Breast epithelium (tissue), 3 donors: ENCODE measurements around the gene GPR183.

Source experiments
- CTCF ChIP-seq, 3 donors: fragments of 450-650 bp; IDR thresholded peaks; one replicate each; pipeline ENCODE4 v1.5.1; 2016 to 2017; ENCODE audit warnings: antibody characterized with exemption in 3 of 3, mild to moderate bottlenecking in 3 of 3, moderate library complexity in 3 of 3
- POLR2A ChIP-seq: fragments of 450-650 bp; IDR thresholded peaks from one replicate; pipeline ENCODE4 v1.6.1; 2016; ENCODE audit warnings: antibody characterized with exemption, mild to moderate bottlenecking, moderate library complexity

DNA sequence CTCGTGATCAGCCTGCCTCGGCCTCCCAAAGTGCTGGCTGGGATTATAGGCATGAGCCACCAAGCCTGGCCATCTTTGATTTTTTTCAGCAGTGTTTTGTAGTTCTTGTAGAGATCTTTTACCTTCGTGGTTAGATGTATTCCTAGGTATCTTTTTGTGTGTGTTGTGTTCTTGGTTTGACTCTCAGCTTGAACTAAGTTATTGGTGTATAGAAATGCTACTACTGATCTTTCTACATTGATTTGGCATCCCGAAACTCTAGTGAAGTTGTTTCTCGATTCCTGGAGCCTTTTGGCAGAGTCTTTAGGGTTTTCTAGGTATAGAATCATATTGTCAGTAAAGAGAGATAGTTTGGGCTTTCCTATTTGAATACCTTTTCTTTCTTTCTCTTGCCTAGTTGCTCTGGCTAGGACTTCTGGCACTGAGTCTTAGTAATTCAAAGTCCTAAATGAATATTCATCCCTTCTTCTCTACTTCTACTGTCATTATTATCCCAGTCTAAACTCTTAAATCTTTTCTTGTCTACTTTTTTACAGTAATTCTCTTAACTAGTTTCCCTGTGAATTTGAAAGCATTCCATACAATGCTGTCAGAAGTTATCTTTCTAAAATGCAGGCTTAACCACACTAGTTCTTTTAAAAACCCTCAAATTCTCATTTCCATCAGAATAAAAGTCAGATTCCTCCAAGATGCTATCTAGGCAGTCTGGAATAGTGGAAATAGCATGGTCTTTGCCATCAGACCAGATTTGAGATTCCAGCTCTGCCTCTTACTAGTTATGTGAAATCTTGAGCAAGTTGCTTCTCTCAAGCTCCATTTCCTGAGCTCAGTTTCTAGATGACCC is 56.0 kb downstream of the GPR183 start:
- TF ChIP-seq CTCF (IDR thresholded peaks at IDR 0.05) (no peak), POLR2A (no peak)
